GM18511 (cell line): ENCODE data around the gene PPHLN1.
A peak's percentile ranks its signal among the peaks of the same experiment; 100 is the strongest.

Source experiments
- ATAC-seq: cut with Tn5 transposase; IDR thresholded peaks from one replicate; pipeline ENCODE4 v1.9.1; 2021; ENCODE audit warnings: mild to moderate bottlenecking, moderate library complexity; ENCODE audit not compliant: unreplicated experiment

PPHLN1 gene, protein sequence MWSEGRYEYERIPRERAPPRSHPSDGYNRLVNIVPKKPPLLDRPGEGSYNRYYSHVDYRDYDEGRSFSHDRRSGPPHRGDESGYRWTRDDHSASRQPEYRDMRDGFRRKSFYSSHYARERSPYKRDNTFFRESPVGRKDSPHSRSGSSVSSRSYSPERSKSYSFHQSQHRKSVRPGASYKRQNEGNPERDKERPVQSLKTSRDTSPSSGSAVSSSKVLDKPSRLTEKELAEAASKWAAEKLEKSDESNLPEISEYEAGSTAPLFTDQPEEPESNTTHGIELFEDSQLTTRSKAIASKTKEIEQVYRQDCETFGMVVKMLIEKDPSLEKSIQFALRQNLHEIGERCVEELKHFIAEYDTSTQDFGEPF

DNA sequence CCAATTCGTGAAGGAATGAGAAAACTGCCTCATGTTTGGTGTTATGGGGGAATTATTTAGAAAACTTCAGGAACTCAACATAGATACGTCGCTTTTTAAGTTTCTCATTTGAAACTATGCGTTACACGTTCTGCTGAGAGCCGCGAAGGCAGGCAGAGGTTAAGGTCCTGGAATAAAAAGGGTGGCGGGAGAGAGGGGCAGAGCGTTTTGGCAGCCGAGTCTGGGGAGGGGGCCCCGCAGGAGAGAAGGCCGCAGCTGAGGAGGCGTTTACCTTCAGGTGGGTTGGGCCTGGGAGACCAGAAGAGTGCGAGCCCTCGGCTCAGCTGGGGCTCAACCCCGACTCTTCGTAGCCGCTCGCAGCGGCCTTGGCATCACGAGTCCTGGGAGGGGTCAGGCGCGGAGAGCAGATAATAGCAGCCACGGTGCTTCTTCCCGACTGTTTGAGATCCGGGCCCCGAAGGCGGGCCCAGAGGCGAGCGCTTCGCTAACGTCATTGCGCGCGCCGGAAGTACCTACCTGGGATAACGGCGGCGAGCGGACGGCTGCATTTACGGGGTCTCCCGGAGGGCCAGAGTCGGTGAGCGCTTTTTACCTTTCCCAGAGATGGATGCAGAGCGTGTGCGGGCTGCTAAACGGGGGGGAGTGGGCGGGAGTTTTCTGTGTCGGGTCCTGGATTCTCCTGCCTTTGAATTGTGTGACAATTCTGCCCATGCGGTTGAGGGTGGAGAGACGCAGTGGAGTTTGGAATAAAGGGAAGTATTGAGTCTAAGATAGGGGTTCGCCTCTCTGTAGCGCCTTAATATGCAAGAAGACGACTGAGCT, at the start of gene PPHLN1, which contains the start of gene ZCRB1:
Gene PPHLN1, plus strand, starts transcription at position 515 of the 822 bp plus-strand sequence. CDS start 9,736 bp downstream, outside the sequence.
Gene ZCRB1, minus strand, starts transcription at position 442 of the 822 bp plus-strand sequence. CDS start 1,992 bp downstream, outside the sequence.
- peak; percentile 94 for ATAC-seq

DNA sequence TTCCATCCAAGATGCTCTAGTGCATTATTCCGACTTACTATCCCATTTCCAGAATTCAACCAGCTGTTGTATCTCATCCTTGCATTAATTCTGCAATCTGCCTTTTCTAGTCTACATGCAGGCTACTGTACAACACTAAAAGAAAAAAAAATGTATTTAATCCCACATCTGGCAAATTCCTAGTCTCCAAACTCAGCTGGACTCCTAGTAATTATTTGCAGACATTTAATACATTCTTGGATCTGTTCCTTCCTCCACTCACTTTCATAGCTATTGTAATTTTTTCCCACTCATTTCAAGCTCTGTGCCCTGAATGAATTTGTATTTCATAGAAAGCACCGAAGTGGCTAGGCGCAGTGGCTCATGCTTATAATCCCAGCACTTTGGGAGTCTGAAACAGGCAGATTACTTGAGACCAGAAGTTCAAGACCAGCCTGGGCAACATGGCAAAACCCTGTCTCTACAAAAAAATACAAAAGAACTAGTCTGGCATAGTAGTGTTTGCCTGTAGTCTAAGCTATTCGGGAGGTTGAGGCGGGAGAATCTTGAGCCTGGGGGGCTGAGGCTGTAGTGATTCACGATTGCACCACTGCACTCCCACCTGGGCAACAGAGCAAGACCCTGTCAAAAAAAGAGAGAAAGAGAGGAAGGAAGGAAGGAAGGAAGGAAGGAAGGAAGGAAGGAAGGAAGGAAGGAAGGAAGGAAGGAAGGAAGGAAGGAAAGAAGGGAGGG, 48.4 kb upstream of the PPHLN1 start:
- no peak for ATAC-seq

DNA sequence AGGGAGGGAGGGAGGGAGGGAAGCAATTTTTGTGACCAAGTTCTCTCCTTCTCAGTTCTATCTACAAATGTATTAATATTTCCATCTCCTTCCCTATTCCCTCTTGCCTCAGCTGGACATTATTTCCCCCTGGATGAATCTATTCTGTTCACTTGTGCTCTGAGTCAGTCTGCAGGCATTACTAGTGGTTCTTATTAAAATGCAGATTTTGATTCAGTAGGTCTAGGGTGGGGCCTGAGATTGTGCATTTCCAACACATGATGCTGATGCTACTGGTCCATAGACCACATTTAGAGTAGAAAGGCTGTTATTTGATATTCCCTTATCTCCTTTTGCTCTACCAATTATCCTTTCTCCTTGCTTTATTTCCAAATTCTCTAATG, 47.8 kb upstream of the PPHLN1 start:
- ATAC-seq = no peak

DNA sequence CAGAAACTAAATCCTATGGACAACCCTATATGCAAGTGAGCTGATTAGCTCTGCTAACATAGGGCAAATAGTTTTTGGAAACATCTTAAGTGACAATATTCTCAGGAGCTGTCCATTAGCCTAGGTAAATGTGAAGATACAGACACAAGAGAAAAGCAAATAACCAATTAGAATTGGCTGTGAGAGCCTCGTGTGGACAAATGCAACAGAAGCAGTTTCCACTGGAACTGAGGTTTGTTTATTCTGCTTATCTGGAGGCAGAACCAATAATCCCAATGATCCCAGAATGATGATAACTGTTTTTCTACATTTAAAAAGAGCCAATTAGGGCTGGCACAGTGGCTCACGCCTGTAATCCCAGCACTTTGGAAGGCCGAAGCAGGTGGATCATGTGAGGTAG, 44.7 kb upstream of the PPHLN1 start:
- no peak for ATAC-seq

DNA sequence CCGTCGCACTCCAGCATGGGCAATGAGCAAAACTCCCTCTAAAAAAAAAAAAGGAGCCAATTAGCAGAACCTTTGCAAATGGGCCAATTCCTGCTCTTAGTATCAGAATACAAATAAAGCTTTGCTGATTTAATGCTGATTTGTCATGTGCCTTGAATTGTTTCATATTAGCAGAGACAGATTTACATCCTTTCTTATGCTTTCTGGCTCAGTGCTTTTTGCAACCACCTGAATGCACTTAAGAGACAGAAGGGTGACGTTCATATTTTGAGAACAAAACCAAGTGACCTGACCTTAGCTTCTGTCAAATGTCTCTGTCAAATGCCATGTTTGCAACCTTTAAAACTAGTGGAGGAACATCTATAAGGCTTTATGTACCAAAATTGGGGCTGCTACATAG, 44.1 kb upstream of the PPHLN1 start:
- no peak for ATAC-seq

DNA sequence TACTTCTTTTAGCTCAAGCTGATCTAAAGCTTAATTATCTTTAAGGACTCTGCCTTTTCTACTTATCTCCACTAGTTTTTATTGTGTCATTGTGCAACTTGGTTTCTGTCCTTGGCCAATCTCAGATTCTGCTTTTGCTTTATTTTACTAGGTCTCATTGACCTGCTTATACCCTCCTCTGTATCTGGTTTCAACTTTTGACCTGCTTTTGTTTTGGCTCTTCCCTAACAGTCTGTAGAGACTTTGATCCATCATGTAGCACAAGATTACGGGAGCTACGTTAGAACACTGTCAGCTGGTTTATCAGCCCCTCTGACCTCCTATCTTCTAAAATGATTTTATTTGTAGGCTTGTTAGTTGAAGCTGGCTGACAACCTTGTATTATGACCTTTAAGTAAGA, 43.7 kb upstream of the PPHLN1 start:
- ATAC-seq = no peak

DNA sequence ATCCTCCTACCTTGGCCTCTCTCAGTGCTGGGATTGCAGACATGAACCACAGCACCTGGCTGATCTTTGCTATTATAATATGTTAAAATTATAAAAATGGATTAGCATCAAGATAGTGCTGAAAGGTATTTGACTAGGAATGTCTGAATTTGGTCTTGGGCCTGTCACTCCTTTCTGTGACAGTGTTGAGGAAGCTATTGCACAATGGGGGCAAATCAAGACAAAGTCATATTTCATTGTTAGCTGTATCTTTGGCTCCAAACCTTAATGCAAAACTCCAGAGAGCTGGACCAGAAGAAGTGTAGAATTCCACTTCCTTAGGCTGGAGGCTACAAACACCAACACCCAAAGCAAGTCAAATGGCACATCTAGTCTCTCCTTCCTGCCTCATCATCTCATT, 42.2 kb upstream of the PPHLN1 start:
- ATAC-seq = peak; percentile 35

DNA sequence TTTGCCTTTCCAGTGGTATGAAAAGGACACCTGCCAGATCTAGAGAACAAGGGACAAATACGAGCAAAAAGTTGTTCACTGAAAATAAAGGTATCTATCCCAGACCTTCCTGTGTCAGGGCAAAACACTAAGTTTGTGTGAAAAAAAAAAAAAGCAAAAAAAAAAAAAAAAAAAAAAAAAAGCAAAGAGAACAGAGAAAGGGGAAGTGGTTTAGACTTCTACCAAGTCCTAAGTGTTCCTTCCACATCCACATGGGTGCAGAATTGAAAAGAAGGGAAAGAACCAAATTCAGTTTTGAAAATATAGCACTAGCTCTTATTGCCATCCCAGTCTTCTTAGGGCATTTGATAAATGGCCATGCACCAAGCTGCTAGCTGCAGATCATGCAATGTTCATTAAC, 41.8 kb upstream of the PPHLN1 start:
- ATAC-seq = peak; percentile 69

DNA sequence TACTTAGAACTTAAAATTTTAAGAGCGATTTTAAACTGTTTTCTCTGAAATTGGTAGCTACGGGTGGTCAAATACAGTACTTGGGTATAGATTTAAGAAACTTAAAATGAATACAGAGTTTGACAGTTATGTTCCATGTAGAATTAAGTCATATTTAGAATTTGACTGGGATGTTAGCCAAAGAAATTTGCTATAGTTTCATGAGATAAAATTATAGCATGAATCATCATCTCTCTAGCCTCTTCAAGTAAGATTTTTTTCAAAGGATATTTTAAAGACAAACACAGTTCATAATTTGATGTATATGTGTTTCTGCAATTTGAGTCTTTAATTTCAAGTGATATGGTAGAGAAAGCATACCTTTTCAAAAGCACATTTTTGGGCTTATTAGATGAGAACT, 41.1 kb upstream of the PPHLN1 start:
- ATAC-seq = no peak

DNA sequence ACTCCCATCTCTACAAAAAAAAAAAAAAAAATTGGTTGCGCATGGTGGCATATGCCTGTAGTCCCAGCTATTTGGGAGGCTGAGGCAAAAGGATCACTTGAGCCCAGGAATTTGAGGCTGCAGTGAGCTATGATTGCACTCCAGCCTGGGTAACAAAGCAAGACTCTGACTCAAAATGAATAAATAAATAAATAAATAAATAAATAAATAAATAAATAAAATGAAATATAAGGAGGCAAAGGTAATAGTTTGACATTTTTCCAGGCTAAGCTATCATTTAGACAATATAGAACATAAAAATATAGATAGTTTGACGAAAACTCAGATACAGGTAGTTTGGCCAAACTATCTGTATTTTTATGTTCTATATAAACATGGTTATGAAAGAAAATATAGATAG, 40.5 kb upstream of the PPHLN1 start:
- ATAC-seq = no peak

DNA sequence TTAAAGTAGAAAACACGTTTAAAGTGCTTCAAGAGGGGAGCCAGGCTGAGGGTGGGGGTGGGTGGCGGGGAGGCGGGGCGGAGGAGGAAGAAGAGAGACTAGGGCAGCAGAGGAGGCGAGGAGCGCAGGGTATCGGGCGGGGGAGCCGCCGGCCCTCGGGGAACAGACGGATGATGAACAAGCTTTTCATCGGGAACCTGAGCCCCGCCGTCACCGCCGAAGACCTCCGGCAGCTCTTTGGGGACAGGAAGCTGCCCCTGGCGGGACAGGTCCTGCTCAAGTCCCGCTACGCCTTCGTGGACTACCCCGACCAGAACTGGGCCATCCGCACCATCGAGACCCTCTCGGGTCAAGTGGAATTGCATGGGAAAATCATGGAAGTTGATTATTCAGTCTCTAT, 39.2 kb upstream of the PPHLN1 start:
- no peak for ATAC-seq

DNA sequence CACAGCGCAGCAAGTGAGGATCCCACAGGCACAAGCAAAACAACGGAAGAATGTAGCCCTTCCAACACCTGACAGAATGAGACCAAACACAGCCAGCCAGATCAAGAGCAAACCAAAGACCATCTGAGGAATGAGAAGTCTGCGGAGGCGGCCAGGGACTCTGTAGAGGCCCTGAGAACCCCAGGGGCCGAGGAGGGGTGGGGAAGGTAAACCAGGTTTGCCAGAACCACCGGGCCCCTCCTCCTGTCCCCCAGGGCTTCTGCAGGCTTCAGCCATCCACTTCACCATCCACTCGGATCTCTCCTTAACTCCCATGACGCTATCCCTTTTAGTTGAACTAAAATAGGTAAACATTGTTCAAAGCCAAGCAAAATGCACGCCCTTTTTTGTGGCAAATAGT, 37.4 kb upstream of the PPHLN1 start:
- ATAC-seq = no peak

DNA sequence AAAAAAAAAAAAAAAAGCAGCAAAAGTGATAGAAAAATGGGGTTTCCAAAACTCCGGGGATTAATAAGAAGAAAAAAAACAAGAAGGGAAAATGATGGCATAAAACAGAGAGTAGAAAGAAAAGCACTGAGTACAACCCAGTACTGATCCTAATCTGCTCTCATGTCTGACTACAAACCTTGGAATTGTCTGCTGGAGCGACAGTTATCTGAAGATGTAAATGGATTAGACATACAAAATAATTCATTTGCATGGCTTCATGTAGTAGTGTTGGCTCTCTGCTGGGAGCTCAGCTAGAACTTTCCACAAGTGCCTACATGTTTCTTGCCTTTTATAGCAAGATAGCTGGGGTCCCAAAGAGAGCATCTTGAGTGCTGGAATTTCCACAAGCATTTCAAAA, 34.3 kb upstream of the PPHLN1 start:
- ATAC-seq = no peak

DNA sequence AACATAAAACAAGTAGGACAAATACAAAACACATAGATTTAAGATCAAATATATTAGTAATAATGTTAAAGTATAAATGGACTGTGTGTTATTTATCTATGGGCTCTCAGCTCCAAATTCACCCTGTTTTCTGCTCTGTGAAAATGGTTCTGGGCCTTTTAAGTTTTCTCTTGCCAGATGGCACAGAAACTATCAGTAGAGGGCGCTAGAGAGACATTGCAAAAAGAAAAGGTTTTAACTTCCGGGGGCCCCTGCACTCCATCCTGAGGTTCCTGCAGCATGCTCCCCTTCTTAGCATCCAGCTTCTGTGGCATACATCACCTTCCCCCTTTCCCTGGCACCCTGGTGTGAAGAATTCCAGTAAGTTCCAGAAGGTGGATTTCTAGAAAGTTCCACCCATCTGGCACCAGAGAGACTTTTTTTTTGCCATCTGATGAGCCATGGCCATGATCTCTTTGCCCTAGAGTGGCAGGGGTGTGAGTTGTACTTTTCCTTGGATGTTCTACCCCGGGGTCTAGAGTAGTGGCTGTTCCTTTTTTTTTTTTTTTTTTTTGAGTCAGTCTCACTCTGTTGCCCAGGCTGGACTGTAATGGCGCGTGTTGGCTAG, 29.4 kb upstream of the PPHLN1 start:
- ATAC-seq = no peak

DNA sequence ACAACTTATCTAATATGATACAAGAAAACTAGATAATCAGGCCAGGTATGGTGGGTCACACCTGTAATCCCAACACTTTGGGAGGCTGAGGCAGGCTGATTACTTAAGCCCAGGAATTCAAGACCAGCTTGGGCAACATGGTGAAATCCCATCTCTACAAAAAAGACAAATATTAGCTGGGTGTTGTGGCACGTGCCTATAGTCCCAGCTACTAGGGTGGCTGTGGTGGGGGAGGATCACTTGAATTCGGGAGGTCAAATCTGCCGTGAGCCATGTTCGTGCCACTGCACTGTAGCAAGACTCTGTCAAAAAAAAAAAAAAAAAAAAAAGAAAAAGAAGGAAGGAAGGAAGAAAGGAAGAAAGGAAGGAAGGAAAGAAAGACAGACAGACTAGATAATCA, 27.1 kb upstream of the PPHLN1 start:
- ATAC-seq = no peak

DNA sequence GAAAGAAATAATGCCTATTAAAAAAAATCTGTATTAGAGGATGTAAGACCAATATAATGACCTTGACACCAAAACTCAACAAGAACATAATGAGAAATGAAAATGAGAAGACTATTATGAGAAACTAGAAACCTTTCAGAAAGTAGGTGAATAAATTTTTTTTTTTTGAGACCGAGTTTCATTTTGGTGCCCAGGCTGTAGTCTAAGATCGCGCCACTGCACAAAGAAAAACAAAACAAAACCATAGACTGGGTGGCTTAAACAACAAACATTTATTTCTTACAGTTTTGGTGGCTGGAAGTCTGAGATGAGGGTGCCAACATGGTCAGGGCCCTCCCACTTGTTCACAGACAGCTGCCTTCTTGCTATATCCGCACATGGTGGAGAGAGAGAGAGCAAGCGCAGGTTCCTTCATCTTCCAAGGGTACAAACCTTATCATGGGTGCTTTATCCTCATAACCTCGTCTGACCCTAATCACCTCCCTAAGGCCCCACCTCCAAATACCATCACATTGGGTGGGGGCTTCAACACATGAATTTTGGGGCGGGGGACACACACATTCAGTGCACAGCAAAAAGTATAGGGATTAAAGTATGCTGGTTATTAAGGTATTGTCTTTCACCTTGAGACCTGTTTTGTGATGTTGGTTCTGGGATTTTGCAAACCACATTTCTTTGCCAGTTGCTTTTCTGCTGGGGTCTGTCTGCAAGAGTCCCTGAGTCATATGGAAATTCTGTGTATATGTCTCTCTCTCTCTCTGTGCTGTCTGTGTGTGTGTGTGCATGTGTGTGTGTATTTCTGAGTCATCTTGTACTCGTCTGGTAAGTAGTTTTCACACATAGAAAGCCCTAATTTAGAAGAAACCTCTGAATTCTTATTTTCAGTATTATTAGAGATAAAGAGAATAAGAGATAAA, 26.3 kb upstream of the PPHLN1 start:
- ATAC-seq = peak; percentile 87

DNA sequence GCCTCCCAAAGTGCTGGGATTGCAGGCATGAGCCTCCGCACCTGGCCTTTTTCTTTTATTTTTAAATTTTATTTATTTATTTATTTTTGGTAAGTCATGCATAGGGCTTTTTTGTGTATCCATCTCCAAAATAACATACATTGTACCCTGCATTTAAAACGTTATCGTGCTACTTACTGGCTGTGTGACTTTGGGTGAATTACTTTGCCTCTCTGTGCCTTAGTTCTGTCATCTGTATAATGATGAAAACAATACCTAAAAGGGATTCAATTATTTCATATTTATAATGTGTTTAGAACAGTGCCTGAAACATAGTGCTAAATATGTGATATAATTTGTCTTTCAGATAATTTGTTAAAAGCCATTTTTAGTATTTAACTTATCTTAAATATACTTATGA, 19.7 kb upstream of the PPHLN1 start:
- no peak for ATAC-seq

DNA sequence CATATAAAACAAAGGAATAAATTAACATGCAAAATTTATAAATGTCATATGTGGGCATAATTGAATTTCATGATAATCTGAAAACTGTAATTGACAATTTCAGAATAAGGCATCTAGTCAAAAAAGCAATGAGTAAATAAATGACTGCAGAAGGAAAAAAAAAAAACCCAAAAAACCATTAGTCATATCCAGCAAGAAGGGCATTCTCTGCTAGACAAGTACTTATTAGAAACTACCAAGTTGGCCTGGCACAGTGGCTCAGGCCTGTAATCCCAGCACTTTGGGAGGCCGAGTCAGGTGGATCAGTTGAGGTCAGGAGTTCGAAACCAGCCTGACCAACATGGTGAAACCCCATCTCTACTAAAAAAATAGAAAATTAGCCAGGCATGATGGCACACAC, 17.6 kb upstream of the PPHLN1 start:
- ATAC-seq = no peak

DNA sequence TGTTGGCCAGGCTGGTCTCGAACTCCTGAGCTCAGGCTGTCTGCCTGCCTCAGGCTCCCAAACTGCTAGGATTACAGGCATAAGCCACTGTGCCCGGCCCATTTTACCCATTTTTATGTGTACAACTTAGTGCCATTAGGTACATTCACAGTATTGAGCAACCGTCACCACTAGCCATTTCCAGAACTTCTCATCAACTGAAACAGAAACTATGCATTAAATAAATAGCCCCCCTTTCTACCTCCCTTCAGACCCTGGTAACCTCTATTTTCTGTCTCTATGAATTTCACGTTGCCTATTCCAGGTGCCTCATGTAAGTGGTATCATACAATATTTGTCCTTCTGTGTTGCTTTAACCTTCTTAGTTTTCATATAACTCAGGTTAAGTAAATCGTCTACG, 16.0 kb upstream of the PPHLN1 start:
- no peak for ATAC-seq

DNA sequence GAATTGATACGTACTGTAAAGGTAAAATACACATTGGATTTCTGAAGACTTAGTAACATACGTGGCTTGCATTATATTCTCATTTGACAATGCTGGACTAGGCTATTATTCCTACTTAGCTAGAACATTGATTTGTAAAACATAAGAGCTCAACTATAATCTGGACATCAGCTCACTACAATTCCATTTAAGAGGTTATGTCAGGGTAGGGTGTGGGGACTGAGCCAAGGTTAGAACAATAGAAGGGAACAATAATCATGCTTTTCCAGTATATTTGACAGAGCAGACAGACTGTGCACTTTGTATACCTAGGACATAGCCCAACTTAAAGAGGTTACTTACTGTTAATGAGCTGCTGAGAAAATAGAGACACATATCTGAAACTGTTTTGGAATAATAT, 10.9 kb upstream of the PPHLN1 start:
- no peak for ATAC-seq
